DND-41 (cell line): ENCODE results near the gene CD300A.

ENCODE experiments used
- ATAC-seq: fragments of 200-7000 bp; cut with Tn5 transposase; 3 replicates; pipeline ENCODE4 v1.9.1; 2021; ENCODE audit warnings: low read depth; ENCODE audit not compliant: insufficient read depth
- DNase-seq: peaks from one replicate; pipeline ENCODE4 v3.0.0-alpha.2; 2020
- H2AFZ ChIP-seq: 2 replicates; pipeline ENCODE4 v1.6.0; 2012; ENCODE audit warnings: low read depth, low read length
- H3K27ac ChIP-seq: 2 replicates; pipeline ENCODE4 v1.5.1; 2012; ENCODE audit warnings: low read length, inconsistent platforms
- H3K27me3 ChIP-seq: fragments of 200-600 bp; sonication (generic); 2 replicates; pipeline ENCODE4 v1.6.0; 2012; ENCODE audit warnings: low read length, mild to moderate bottlenecking, inconsistent platforms; ENCODE audit not compliant: insufficient read depth, poor library complexity
- H3K36me3 ChIP-seq: 2 replicates; pipeline ENCODE4 v1.5.1; 2012; ENCODE audit warnings: low read length, inconsistent platforms; ENCODE audit not compliant: insufficient read depth
- H3K4me1 ChIP-seq: 2 replicates; pipeline ENCODE4 v1.5.1; 2012; ENCODE audit warnings: mild to moderate bottlenecking, low read length; ENCODE audit not compliant: insufficient read depth
- H3K4me2 ChIP-seq: 2 replicates; pipeline ENCODE4 v1.6.0; 2012; ENCODE audit warnings: mild to moderate bottlenecking, moderate library complexity, low read length, inconsistent platforms; ENCODE audit not compliant: insufficient read depth
- H3K4me3 ChIP-seq, 2 experiments: fragments of 200-600 bp in 1 of 2; shearing (Covaris generic) in 1 of 2; 2 replicates each; pipeline ENCODE4 v1.5.1; 2012 to 2016; ENCODE audit warnings: inconsistent platforms in 2 of 2, low read length in 2 of 2, mild to moderate bottlenecking in 2 of 2, low read depth in 1 of 2, moderate library complexity in 1 of 2
- H3K79me2 ChIP-seq: 2 replicates; pipeline ENCODE4 v1.6.0; 2012; ENCODE audit warnings: low read length, inconsistent platforms; ENCODE audit not compliant: insufficient read depth
- H3K9ac ChIP-seq: 2 replicates; pipeline ENCODE4 v1.6.0; 2012; ENCODE audit warnings: low read depth, mild to moderate bottlenecking, inconsistent platforms, low read length, moderate library complexity
- H3K9me3 ChIP-seq: 2 replicates; pipeline ENCODE4 v1.5.1; 2012; ENCODE audit warnings: low read length, moderate library complexity, mild to moderate bottlenecking, inconsistent platforms; ENCODE audit not compliant: insufficient read depth, severe bottlenecking
- H4K20me1 ChIP-seq: 2 replicates; pipeline ENCODE4 v1.6.0; 2012; ENCODE audit warnings: low read length; ENCODE audit not compliant: insufficient read depth
- EZH2 ChIP-seq: IDR thresholded peaks from 3 replicates; pipeline ENCODE4 v1.6.1; 2012; ENCODE audit warnings: borderline replicate concordance, low read depth, mild to moderate bottlenecking, moderate library complexity, low read length, inconsistent platforms; ENCODE audit not compliant: severe bottlenecking
- TF ChIP-seq, protein P1 (sequence below): IDR thresholded peaks from 2 replicates; pipeline ENCODE4 v1.5.1; 2012; ENCODE audit warnings: borderline replicate concordance, low read length, moderate library complexity, mild to moderate bottlenecking; ENCODE audit not compliant: poor library complexity, severe bottlenecking; ENCODE audit errors: extremely low read depth

The CD300A gene

DNA sequence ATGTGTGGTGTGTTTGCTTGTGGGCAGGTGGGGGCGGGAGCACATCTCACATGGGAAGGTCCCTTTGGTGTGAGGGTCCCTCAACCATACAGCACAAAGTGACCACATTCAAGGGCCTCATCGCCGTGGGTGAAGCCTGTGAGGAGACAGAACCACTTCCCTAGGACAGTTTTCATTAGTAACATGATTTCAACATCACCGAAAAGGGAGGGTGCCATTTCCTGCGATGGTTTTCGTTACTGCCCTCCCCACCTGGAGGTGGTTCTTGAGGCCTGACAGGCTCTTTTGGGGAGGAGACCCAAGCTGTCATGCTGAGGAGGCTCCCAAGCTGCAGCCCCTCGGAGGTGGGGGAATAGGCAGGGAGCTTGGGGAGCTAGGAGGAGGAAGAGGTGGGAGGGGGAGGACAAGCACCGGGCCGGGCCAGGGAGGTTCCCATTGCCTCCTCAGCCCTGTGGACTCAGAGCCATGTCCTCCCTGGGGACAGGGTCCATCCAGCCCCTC, 55.3 kb downstream of the CD300A start:
- H2AFZ ChIP-seq, result no peak overlapping the region
- H3K9me3 ChIP-seq, result no peaks in the 10 kb centered on the region
- no peak overlapping the region for H3K27ac ChIP-seq
- TF ChIP-seq, protein P1, sequence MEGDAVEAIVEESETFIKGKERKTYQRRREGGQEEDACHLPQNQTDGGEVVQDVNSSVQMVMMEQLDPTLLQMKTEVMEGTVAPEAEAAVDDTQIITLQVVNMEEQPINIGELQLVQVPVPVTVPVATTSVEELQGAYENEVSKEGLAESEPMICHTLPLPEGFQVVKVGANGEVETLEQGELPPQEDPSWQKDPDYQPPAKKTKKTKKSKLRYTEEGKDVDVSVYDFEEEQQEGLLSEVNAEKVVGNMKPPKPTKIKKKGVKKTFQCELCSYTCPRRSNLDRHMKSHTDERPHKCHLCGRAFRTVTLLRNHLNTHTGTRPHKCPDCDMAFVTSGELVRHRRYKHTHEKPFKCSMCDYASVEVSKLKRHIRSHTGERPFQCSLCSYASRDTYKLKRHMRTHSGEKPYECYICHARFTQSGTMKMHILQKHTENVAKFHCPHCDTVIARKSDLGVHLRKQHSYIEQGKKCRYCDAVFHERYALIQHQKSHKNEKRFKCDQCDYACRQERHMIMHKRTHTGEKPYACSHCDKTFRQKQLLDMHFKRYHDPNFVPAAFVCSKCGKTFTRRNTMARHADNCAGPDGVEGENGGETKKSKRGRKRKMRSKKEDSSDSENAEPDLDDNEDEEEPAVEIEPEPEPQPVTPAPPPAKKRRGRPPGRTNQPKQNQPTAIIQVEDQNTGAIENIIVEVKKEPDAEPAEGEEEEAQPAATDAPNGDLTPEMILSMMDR, result no peak
- no peak for TF ChIP-seq EZH2
- no peak overlapping the region for H3K4me2 ChIP-seq
- no peaks in the 10 kb centered on the region for H3K4me1 ChIP-seq
- DNase-seq, result no peak
- no peak overlapping the region for H3K9ac ChIP-seq
- H3K4me3 ChIP-seq, result no peak overlapping the region
- H4K20me1 ChIP-seq, result no peaks in the 10 kb centered on the region
- no peaks in the 10 kb centered on the region for H3K79me2 ChIP-seq
- no peak for ATAC-seq
- H3K36me3 ChIP-seq, result no peaks in the 10 kb centered on the region
- H3K27me3 ChIP-seq, result no peaks in the 10 kb centered on the region

DNA sequence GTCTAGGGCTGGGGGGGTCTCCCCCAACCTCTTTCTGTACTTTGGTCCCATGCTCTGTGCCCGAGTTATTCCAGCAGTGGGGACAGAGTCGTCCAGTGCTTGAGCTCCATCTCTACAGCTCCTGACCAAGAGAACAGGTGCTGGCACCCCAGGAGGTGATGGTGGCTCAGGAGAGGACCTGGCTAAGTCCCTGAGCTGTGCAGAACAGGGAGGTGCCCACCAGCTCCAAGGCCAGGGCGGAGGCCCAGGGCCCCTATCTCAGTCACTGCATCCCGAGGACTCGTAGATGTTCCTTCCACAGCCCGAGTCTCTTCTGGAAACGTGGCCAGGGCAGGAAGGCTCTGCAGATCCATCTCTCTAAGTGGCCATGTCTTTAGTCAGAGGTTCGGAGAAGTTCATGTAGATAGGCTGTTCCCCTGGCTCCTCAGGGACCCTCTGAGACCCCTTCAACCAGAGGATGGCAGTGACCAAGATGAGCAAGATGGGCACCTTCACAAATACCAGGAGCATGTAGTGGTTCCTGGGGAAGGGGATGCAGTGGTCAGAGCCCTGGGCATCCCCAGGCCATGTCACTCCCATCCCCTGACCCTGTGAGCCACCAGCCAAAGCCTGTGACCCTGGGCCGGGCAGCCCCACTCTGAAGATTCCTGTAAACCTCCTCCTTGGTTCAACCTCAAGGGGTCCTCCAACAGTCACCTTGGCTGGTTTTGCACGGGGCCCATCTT, 56.1 kb downstream of the CD300A start:
- Histone ChIP-seq H3K79me2 (no peaks in the 10 kb centered on the region), H4K20me1 (no peaks in the 10 kb centered on the region), H3K4me1 (no peaks in the 10 kb centered on the region), H3K27ac (no peak overlapping the region), H3K9me3 (no peaks in the 10 kb centered on the region), H3K9ac (no peak overlapping the region), H3K4me3 (no peak overlapping the region), H3K4me2 (no peak overlapping the region), H2AFZ (no peak overlapping the region), H3K27me3 (no peaks in the 10 kb centered on the region), H3K36me3 (no peaks in the 10 kb centered on the region)
- DNase-seq, result no peak
- no peak for ATAC-seq
- no peak for TF ChIP-seq EZH2
- TF ChIP-seq, protein P1, result no peak

DNA sequence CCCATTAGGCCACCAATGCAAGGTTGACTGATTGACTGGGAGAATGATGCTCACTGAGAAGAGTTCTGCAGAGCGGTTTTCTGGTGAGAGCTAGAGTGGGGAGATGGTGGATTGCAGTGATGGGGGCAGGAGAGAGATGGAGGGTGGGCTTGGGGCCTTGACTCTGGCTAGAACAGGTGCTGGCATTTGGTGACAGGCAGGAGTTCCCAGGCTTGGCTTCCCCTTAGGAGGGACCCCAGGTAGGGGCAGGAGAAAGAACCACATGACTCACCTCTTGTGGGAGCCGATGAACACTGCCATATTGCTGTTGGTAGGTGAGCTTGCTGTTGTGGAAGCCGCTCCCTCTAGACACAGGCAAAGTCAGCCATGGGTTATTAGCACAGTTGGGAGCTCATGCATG, 56.9 kb downstream of the CD300A start:
- Histone ChIP-seq H3K79me2 (no peaks in the 10 kb centered on the region), H3K4me1 (no peaks in the 10 kb centered on the region), H3K36me3 (no peaks in the 10 kb centered on the region), H3K9me3 (no peaks in the 10 kb centered on the region), H2AFZ (no peak overlapping the region), H4K20me1 (no peaks in the 10 kb centered on the region), H3K27ac (no peak overlapping the region), H3K4me3 (no peak overlapping the region), H3K27me3 (no peaks in the 10 kb centered on the region), H3K4me2 (no peak overlapping the region), H3K9ac (no peak overlapping the region)
- TF ChIP-seq EZH2, result no peak
- TF ChIP-seq, protein P1, result no peak
- ATAC-seq (no peak), DNase-seq (no peak)
